HepG2 (cell line): ENCODE results near the gene THADA. TPM values are rescaled to one million over a fixed set of nuclear protein-coding genes. Genes with fewer than 3 reads are reported as not detected.

Experiments used
- FIP1L1 ChIP-seq: fragments of 200-400 bp; formaldehyde crosslinking; IDR thresholded peaks from 2 replicates; pipeline ENCODE4 v1.6.1; 2018; ENCODE audit warnings: low read depth, mild to moderate bottlenecking, low read length, moderate library complexity, borderline replicate concordance; ENCODE audit not compliant: insufficient read depth
- HCFC1 ChIP-seq: fragments of 150-350 bp; IDR thresholded peaks from 2 replicates; pipeline ENCODE4 v1.6.1; 2014; ENCODE audit warnings: low read depth, low read length
- MTA3 ChIP-seq: sonication (generic); formaldehyde crosslinking; IDR thresholded peaks from 2 replicates; pipeline ENCODE4 v1.4.0; 2020; ENCODE audit warnings: missing genetic modification reagents
- NCOA2 ChIP-seq: sonication (generic); formaldehyde crosslinking; IDR thresholded peaks from 2 replicates; pipeline ENCODE4 v1.8.0; 2022; ENCODE audit warnings: inconsistent platforms
- NONO ChIP-seq, 2 experiments: fragments of 450-650 bp in 1 of 2; sonication (generic) in 1 of 2; formaldehyde crosslinking in 1 of 2; IDR thresholded peaks in 1 of 2; conservative IDR thresholded peaks in 1 of 2; 2 replicates each; pipeline versions ENCODE4 v1.6.1 to v1.8.0; 2017 to 2022; ENCODE audit warnings: mild to moderate bottlenecking in 1 of 2, missing genetic modification reagents in 1 of 2, moderate library complexity in 1 of 2
- NR0B2 ChIP-seq: sonication (generic); formaldehyde crosslinking; IDR thresholded peaks from 2 replicates; pipeline ENCODE4 v1.4.0; 2020; ENCODE audit warnings: mild to moderate bottlenecking, missing genetic modification reagents
- POLR2A ChIP-seq, 2 experiments: IDR thresholded peaks; 2 replicates each; pipeline ENCODE4 v1.6.1; 2011; ENCODE audit warnings: low read depth in 2 of 2, low read length in 2 of 2, mild to moderate bottlenecking in 1 of 2, moderate library complexity in 1 of 2; ENCODE audit not compliant: insufficient read depth in 1 of 2
- SALL1 ChIP-seq: sonication (generic); formaldehyde crosslinking; IDR thresholded peaks from 2 replicates; pipeline ENCODE4 v1.8.0; 2022; ENCODE audit warnings: mild to moderate bottlenecking, missing genetic modification reagents
- TAF15 ChIP-seq: fragments of 200-400 bp; formaldehyde crosslinking; IDR thresholded peaks from one replicate; pipeline ENCODE4 v1.6.1; 2018; ENCODE audit warnings: mild to moderate bottlenecking, low read depth, low read length; ENCODE audit not compliant: poor library complexity, severe bottlenecking
- TFDP2 ChIP-seq: sonication (generic); formaldehyde crosslinking; IDR thresholded peaks from 2 replicates; pipeline ENCODE4 v1.4.0; 2020; ENCODE audit warnings: missing genetic modification reagents
- ZBTB42 ChIP-seq: sonication (generic); formaldehyde crosslinking; IDR thresholded peaks from 2 replicates; pipeline ENCODE4 v1.5.0; 2020; ENCODE audit warnings: mild to moderate bottlenecking, missing genetic modification reagents
- ZFP36 ChIP-seq: fragments of 150-350 bp; IDR thresholded peaks from 2 replicates; pipeline ENCODE4 v1.6.1; 2018; ENCODE audit warnings: borderline replicate concordance, low read length, low read depth; ENCODE audit not compliant: partially characterized antibody
- ZNF136 ChIP-seq: sonication (generic); formaldehyde crosslinking; IDR thresholded peaks from 2 replicates; pipeline ENCODE4 v1.8.1; 2022; ENCODE audit warnings: low read depth, mild to moderate bottlenecking, moderate library complexity, missing genetic modification reagents
- ZNF160 ChIP-seq: sonication (generic); formaldehyde crosslinking; IDR thresholded peaks from 2 replicates; pipeline ENCODE4 v1.8.0; 2022; ENCODE audit warnings: mild to moderate bottlenecking, inconsistent platforms, missing genetic modification reagents
- polyA plus RNA-seq, 8 experiments: library from polyadenylated mRNA; depleted of rRNA in 3 of 8; stranded (reverse) in 7 of 8; unstranded in 1 of 8; fragments of >200 nt; fragmentation: Illumina TruSeq in 4 of 8; extraction: Trizol in 4 of 8; gene quantifications; 2 replicates each; pipeline versions ENCODE4 v1.2.1 to v1.2.3, GENCODE V29; 2011 to 2016; ENCODE audit warnings: low read depth in 4 of 8, missing spikeins in 1 of 8, mixed read lengths in 1 of 8; ENCODE audit not compliant: insufficient read depth in 1 of 8
- total RNA-seq, 5 experiments: library from RNA; depleted of rRNA; stranded (reverse); fragments of >200 nt; fragmentation: Illumina TruSeq; extraction: Trizol; gene quantifications; 2 replicates each; pipeline ENCODE4 v1.2.3, GENCODE V29; 2016; ENCODE audit warnings: low read depth in 1 of 5
- TF ChIP-seq, protein P1 (sequence below): IDR thresholded peaks from 2 replicates; pipeline ENCODE4 v1.6.1; 2012; ENCODE audit warnings: inconsistent platforms
- TF ChIP-seq, protein P2 (sequence below): sonication (generic); formaldehyde crosslinking; IDR thresholded peaks from 2 replicates; pipeline ENCODE4 v1.9.0; 2021; ENCODE audit warnings: missing genetic modification reagents, borderline replicate concordance
- TF ChIP-seq, protein P3 (sequence below): sonication (generic); formaldehyde crosslinking; IDR thresholded peaks from 2 replicates; pipeline ENCODE4 v1.5.0; 2020; ENCODE audit warnings: mild to moderate bottlenecking, missing genetic modification reagents
- TF ChIP-seq, protein P4 (sequence below): IDR thresholded peaks from 2 replicates; pipeline ENCODE4 v1.6.1; 2016; ENCODE audit warnings: low read depth, borderline replicate concordance
- TF ChIP-seq, protein P5 (sequence below): IDR thresholded peaks from 2 replicates; pipeline ENCODE4 v1.6.1; 2016; ENCODE audit warnings: missing compliant biosample characterization, missing genetic modification reagents, borderline replicate concordance

Gene THADA
- total and polyA plus RNA-seq, 2 of the 13 experiments (the other 11 are each of a cell fraction or from before 2014, with no cell fraction given) = 12.7 to 21.7 TPM

DNA sequence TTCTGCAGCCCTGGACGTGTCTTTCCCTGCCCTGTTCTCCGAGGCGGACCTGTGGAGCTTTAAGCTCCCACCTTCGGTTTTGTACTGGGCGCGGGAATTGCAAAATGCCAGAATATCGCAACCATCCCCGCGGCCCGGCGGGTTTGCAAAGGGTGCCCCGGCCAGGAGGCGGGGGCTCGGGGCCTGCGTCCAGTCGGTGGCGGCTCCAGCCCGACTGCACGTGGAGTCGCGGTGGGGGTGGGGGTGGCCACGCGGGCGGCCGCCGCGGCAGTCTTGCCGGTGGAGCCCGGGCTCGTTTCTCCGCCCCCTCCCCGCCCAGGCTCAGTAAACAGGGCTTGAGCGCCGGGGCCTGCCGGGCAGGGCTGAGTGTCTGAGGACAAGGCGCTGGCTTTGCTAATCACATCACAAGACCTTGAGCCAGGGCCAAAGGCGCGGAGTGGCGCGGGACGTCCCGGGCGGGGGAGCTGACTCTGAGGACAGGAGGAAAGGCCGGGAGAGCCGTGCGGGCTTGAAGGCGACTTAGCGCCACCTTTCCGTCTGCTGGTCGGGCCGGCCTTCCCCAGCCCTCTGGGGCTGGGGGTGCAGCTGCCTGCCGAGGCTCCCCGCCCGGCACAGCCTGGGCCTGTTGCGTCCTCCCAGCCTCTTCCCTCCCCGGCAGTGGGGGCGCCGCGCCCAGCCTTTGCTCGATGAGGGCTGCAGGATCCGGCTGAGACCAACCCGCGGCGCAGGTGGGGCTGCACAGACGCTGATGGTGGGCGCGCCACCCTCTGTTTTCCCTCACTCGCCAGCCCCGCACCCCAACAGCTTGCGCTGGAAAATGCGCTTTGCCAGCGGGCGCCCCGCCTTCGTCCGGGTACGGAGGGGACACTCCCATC, 368.6 kb downstream of the THADA start (continued):
- TF ChIP-seq ZFP36 (no peak), FIP1L1 (0 out of 2 replicates have a peak, but pooled peaks have one; percentile 62), TFDP2 (peak; percentile 85), TAF15 (no peak), SALL1 (CRISPR knock-in tag) (peak; percentile 91), ZBTB42 (CRISPR knock-in tag) (no peak; the same call in none of the 2 replicates), MTA3 (no peak), NCOA2 (peak; percentile 65; the same call in 1 of the 2 replicates), NR0B2 (CRISPR knock-in tag) (peak; percentile 91; the same call in 1 of the 2 replicates), ZNF136 (CRISPR knock-in tag) (peak; percentile 37; the same call in 1 of the 2 replicates), ZNF160 (CRISPR knock-in tag) (peak; percentile 63; the same call in 1 of the 2 replicates), NONO (IDR thresholded peaks at IDR 0.05) (no peak), NONO (CRISPR knock-in tag; conservative IDR thresholded peaks at IDR 0.05) (peak; percentile 93), POLR2A (IDR thresholded peaks at IDR 0.05; ENCODE audit: insufficient read depth in 1 of 2, low read depth in 2 of 2, low read length in 2 of 2) (peak in 1 of 2 experiments; percentile 39; a peak in 1 of 4 replicates), HCFC1 (no peak)
- TF ChIP-seq, protein P1, sequence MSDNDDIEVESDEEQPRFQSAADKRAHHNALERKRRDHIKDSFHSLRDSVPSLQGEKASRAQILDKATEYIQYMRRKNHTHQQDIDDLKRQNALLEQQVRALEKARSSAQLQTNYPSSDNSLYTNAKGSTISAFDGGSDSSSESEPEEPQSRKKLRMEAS = no peak
- TF ChIP-seq, protein P2, sequence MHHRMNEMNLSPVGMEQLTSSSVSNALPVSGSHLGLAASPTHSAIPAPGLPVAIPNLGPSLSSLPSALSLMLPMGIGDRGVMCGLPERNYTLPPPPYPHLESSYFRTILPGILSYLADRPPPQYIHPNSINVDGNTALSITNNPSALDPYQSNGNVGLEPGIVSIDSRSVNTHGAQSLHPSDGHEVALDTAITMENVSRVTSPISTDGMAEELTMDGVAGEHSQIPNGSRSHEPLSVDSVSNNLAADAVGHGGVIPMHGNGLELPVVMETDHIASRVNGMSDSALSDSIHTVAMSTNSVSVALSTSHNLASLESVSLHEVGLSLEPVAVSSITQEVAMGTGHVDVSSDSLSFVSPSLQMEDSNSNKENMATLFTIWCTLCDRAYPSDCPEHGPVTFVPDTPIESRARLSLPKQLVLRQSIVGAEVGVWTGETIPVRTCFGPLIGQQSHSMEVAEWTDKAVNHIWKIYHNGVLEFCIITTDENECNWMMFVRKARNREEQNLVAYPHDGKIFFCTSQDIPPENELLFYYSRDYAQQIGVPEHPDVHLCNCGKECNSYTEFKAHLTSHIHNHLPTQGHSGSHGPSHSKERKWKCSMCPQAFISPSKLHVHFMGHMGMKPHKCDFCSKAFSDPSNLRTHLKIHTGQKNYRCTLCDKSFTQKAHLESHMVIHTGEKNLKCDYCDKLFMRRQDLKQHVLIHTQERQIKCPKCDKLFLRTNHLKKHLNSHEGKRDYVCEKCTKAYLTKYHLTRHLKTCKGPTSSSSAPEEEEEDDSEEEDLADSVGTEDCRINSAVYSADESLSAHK (CRISPR knock-in tag) = no peak
- TF ChIP-seq, protein P3, sequence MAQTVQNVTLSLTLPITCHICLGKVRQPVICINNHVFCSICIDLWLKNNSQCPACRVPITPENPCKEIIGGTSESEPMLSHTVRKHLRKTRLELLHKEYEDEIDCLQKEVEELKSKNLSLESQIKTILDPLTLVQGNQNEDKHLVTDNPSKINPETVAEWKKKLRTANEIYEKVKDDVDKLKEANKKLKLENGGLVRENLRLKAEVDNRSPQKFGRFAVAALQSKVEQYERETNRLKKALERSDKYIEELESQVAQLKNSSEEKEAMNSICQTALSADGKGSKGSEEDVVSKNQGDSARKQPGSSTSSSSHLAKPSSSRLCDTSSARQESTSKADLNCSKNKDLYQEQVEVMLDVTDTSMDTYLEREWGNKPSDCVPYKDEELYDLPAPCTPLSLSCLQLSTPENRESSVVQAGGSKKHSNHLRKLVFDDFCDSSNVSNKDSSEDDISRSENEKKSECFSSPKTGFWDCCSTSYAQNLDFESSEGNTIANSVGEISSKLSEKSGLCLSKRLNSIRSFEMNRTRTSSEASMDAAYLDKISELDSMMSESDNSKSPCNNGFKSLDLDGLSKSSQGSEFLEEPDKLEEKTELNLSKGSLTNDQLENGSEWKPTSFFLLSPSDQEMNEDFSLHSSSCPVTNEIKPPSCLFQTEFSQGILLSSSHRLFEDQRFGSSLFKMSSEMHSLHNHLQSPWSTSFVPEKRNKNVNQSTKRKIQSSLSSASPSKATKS = no peak
- TF ChIP-seq, protein P4, sequence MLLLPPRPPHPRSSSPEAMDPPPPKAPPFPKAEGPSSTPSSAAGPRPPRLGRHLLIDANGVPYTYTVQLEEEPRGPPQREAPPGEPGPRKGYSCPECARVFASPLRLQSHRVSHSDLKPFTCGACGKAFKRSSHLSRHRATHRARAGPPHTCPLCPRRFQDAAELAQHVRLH (CRISPR knock-in tag) = peak; percentile 65; the same call in 1 of the 2 replicates
- TF ChIP-seq, protein P5, sequence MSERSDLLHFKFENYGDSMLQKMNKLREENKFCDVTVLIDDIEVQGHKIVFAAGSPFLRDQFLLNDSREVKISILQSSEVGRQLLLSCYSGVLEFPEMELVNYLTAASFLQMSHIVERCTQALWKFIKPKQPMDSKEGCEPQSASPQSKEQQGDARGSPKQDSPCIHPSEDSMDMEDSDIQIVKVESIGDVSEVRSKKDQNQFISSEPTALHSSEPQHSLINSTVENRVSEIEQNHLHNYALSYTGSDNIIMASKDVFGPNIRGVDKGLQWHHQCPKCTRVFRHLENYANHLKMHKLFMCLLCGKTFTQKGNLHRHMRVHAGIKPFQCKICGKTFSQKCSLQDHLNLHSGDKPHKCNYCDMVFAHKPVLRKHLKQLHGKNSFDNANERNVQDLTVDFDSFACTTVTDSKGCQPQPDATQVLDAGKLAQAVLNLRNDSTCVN (CRISPR knock-in tag) = peak; percentile 14; the same call in 1 of the 2 replicates
